HG03139 (cell line): ENCODE data around the gene COG2.
"Not testable (repeated sequence)": the region's sequence is repeated elsewhere in the genome, so short reads cannot be mapped to it uniquely, and the experiment has no call there.

ENCODE experiments used
- ATAC-seq: cut with Tn5 transposase; IDR thresholded peaks from one replicate; pipeline ENCODE4 v1.9.1; 2021; ENCODE audit not compliant: unreplicated experiment

COG2 gene, protein sequence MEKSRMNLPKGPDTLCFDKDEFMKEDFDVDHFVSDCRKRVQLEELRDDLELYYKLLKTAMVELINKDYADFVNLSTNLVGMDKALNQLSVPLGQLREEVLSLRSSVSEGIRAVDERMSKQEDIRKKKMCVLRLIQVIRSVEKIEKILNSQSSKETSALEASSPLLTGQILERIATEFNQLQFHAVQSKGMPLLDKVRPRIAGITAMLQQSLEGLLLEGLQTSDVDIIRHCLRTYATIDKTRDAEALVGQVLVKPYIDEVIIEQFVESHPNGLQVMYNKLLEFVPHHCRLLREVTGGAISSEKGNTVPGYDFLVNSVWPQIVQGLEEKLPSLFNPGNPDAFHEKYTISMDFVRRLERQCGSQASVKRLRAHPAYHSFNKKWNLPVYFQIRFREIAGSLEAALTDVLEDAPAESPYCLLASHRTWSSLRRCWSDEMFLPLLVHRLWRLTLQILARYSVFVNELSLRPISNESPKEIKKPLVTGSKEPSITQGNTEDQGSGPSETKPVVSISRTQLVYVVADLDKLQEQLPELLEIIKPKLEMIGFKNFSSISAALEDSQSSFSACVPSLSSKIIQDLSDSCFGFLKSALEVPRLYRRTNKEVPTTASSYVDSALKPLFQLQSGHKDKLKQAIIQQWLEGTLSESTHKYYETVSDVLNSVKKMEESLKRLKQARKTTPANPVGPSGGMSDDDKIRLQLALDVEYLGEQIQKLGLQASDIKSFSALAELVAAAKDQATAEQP

DNA sequence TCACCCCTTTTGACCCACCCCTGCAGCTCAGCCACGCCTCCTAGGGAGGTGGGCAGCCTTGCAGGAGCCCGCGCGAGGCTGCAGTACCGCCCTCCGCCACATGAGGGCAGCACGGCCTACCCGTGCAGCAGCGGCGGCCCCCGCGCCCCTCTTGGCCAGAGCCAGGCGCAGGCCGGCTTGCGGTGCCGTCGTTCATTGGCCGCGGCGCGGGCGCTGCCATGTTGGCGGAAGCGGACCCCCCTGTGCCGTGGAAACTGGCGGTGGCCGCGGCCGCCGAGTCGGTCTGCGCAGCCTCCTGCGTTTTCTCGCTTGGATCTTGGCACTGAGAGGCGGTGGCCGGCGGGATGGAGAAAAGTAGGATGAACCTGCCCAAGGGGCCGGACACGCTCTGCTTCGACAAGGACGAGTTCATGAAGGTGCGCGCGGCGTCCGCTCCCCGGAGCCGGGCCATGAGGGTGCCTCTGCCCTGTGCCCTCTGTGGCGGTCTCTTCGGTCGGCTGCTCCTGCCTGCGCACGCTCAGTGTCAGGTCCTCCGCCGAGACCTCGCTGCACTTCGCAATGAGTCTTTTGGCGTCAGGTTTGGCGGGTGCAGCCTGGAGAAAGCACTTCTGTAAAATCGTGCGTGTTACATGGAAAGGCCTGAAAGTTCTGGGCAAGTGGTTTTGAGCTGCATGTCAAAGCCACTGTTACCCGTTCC lies at the start of gene COG2:
Gene COG2 (plus strand): TSS at position 219 of the 697 bp plus-strand sequence. CDS start 126 bp downstream, at position 345.
- ATAC-seq, result peak; percentile 95

DNA sequence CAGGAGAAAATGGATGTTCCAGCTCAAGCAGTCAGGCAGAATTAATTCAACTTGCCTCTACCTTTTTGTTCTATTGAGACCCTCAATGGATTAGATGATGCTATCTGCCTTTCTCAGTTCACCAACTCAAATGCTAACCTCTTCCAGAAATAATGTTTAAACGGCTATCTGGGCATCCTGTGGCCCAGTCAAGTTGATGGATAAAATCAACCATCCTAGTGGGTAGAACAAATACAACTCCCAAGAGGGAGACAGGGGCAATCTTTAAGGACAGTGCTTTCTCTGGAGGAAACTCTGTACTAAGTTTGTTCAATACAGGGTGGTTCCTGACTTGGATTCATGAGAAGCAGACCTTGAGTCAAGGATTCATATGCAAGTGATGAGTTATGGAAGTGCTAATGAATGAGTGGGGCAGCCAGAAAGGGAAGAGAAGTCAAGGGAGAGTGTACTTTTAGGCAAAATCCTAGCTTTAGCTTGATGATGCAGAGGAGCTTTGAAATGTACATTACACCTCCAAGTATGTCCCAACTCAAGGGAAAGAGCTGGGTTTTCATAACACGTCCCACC lies 49.4 kb upstream of the COG2 start:
- no peak for ATAC-seq

DNA sequence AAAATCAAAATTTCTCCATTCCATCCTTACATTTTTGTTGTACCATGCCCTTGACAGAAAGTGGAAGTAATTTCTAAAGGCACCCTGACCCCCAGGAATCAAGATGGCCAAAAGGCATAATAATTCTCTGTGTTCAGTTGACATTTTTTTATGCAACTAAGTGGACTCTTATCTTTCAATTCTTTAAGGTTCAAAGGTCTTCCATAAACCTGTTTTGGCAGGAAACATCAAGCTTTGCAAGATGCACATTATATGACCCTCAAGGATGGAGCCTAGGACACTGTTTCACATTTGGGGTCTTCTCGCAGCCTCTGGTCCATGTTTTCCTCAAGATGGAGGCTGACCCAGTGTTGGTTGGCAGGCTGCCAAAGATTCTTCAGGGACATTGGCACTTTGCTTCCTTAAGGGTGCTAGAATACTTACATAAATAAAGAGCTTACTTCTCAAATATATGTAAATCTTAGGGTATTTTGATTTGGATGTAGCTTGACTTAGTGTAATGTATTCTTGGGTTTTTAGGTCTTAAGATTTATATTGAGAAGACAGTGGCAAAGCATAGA lies 48.0 kb upstream of the COG2 start:
- ATAC-seq, result no peak

DNA sequence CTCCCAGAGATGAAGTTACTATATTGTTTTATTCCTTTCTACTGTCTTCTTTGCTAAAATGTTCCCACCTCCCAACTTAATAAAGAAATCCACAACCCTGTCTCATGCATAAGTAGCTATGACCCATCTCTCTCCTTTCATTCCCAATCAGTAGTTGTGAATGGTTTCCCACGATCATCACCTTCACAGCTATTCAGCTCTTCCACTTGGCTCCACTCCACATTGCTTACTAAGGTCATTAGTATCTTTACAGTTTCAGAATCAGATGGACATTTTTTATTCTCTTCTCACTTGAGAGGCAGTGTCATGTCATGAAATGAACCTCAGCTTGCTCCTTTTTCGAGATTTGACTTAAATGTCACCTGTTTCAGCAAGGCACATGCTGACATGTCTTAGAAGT lies 47.1 kb upstream of the COG2 start:
- ATAC-seq, result no peak

DNA sequence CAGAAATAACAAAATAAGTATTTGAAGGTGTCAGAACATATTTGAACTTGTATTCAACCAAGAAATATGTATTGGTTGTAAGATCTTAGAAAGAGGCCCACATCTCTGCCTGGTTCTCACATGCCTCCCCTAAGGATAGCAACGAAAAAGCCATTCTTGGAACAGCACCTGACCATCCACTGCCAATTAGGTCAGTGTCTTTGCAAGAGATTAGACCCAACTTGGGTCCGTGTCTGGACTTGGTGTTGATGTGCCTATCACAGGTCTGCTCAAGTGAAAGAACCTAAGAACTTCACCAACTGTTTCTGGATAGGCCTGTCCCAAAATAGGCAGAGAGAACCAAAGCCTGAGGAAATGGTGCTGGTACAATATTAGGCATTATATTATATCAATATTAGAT lies 46.0 kb upstream of the COG2 start:
- no peak for ATAC-seq

DNA sequence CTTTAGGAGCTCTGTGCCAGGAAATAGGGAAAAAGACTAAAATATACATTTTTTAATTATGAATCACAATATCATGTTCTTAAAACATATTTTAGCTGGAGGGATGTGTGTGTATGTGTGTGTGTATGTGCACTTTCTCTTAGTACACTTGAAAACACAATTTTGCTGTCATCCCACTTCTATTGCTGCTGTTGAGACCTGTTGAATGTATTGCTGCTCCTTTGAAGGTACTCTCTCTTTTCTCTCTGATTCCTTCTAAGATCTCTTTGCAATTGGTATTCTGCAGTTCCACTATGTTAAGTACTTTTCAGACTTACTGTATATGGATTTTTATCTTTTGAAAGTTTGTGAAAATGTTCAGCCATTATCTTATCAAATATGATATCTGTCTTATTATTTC lies 43.5 kb upstream of the COG2 start:
- ATAC-seq, result no peak

DNA sequence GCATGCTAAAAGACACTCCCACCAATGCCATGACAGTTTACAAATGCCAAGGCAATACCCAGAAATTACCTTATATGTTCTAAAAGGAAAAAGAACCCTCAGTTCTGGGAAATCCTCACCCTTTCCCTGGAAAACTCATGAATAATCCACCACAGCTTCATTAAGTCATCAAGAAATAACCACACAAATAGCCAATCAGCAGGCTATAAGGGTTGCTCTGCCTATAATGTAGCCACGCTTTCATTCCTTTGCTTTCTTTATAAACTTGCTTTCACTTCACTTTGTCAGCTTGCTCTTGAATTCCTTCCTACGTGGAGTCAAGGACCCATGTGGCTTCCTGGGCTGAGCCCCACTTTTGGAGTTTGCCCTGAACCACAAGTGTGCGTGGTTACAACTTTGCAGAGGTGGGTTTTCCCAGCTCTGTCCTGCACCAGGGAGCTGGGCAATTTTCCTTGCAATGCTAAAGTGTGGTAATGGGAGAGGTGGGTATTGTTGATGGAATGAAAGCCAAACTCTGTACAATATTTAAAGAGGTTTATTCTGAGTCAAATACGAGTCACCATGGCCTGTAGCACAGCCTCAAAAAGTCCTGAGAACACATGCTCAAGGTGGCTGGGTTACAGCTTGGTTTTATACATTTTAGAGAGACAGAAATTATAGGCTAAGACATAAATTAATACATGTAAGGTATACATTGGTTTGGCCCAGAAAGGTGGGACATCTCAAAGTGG lies 42.2 kb upstream of the COG2 start:
- ATAC-seq, result no peak

DNA sequence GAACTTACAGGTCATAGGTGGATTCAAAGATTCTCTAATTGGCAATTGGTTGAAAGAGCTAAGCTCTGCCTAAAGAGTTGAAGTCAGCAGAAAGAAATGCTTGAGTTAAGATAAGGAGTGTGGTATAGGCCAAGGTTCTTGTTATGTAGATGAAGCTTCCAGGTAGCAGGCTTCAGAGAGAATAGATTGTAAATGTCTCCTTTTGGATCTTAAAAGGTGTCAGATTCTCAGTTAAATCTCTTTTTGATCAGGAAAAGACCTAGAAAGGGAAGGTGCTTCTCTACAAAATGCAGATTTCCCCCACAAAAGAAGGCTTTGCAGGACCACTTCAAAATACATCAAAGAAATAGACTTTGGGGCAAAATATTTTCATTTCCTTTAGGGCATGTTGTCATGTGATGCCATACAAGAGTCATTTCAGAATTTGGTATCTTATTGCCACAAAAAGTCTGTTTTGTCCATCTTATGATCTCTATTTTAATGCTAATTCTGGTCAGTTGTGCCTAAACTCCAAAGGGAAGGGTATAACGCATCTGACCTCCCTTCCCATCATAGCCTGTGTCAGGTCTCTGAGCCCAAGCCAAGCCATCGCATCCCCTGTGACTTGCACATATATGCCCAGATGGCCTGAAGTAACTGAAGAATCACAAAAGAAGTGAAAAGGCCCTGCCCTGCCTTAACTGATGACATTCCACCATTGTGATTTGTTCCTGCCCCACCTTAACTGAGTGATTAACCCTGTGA lies 41.5 kb upstream of the COG2 start:
- not testable (repeated sequence) for ATAC-seq

DNA sequence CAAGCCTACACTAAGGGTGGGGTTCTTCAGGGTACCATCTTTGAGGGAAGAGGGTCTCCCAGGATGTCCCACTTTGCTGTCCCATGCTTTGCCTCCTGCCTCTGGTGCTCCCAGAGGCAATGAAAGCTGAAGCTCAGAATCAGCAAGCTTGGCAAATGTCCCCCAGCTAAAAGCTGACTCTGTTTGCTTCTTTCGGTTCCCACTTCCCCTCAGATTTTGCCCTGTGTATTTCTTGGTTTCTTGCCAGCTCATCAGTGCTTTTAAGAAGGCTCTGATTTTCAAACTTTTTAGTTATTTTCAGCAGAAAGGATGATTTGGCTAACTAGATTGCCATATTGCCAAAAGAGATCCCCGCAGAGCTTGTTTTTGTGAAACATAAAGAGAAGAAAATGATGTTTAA lies 33.1 kb upstream of the COG2 start:
- ATAC-seq, result no peak

DNA sequence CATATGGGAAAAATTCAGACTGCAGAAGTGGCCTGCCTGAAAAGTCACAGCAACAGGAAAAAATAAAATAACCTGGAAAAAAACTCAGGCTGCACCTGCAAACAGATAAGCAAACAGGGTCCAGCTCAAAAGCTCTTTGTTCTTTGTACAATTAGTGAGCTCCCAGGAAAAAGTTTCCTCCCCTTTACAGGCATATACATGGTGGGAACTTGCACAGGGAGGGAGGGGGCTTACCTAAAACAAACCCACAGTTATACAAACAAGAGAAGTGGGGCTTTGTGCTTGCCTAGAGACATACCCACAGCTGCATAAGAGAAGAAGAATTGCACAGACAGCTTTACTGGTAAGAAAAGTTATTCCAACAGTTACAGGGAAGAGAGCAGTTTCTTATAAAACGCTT lies 31.7 kb upstream of the COG2 start:
- ATAC-seq, result no peak

DNA sequence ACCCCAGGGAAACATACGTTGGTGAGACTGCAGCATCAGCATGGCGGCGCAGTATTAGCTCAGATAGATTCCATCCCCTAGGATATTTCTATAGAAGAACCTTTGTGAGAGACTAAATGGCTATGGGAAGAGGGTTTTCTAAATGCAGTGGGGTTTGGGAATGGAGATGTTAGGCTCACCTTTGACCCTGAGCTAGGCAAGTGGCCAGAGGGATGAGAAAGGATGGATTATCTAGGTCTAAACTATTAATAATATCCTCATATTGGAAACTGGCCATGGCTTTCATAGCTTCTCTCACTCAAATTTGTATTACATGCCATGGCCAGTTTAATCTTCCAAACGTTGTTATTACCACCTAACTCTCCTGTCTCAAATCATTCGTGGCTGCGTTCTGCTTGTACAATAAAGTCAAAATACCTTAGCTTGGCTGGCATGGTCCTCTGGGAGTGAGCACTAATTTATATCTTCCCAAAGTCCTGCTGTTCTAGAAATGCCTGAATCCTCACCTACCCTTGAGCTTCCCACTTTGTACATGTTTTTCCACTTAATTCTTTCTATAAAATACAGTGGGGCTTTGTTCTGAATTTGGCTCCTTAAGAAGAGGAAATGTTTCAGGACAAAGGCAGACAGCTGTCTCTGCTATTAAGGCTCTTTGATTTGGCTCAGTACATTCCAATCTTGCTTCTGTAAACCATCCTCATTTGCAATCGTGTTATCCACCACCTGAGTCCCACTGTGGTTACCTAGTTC lies 31.0 kb upstream of the COG2 start:
- ATAC-seq, result no peak

DNA sequence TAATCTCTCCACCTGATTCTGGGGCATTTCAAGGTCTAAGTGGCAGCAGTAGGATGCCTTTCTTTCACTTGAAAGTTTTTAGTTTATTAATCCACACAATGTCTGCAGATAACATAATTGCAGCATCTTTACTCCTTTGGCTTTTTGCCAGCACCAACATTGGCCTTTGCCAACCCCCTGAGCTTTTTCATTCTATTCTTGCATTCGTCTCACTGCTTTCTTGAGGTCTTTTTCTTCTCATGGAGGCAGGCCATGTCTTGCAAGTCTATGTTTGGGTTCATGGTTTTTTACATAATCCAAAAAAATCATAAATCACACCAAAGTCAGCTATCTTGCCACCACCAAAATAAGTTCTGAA lies 30.4 kb upstream of the COG2 start:
- no peak for ATAC-seq

DNA sequence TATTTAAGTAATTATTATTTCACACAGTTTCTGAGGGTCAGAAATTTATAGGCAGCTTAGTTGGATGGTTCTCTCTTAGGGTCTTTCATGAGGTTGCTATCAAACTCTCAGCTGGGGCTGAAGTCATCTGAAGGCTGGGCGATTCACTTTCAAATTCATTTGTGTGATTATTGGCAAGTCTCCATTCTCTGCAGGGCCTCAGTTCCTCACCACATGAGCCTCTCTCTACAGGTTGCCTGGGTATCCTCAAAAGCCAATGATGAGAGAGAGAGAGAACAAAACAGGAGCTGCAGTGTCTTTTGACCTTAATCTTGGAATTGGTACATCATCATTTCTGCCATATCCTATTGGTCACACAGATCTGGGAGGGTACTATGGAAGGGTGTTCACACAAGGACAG lies 29.6 kb upstream of the COG2 start:
- ATAC-seq, result no peak

DNA sequence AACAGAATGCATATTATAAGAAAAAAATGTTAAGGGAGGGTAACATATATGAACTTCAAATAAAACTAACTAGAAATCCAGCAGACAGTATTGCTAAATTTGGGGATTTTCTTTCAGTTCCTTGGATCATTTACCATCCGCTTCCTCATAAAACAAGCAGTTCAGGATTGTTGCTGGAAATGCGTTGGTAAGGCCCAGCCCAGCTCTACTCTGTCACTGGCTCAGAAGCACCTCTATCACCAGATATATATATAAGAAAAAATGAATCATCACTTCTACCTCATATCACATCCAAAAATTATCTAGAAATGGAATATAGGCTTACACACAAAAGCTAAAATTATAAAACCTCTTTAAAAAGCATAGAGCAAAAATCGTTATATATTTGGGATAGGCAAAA lies 28.2 kb upstream of the COG2 start:
- no peak for ATAC-seq

DNA sequence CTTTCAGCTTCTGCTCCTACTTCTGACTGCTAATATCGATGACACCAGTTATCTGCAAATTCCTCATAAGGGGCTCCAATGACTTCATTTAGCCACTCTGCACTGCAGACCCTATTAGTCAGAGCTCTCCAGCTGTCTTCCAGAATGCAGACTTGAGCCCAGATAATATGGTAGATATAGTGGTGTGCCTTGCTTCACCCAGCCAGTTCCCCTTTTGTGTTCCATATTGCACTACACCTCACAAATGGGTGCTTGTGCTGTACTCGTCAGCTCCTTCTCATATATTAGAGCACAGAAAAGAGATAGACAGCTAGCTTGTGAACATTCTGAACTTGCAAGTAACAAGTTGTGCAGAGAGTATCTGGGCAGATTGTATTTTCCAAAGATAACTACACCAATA lies 23.7 kb upstream of the COG2 start:
- ATAC-seq, result no peak

DNA sequence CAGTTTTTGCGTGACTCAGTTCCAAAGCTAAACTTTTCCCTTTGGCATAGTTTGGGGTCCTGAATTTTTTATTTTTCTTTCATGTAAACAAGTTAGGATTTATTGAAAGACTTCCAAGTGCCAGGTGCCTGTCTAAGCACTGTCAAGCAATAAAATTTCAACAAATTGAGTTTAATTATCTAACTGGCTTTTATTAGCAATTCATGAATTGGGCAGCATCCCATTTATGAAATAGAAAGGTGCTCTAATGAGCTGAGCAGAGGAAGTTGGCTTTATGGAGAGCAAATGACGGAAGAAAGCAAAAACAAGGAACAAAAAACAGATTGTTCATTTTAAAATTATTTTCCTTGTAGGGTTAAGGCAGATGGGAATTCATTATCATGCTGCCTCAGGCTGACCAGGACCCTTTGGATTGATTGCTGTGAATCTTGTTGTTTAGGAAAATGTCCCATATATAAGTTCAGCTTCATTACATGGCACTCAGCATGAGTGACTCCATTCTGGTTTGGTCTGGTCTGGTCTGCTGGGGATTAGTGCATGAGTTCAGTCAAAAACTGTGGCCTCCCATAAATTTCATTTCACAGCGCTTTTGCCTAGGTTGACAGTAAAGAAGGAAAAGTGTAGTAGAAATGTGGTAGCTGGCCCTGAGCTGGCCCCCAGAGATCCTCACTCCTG lies 21.5 kb upstream of the COG2 start:
- no peak for ATAC-seq

DNA sequence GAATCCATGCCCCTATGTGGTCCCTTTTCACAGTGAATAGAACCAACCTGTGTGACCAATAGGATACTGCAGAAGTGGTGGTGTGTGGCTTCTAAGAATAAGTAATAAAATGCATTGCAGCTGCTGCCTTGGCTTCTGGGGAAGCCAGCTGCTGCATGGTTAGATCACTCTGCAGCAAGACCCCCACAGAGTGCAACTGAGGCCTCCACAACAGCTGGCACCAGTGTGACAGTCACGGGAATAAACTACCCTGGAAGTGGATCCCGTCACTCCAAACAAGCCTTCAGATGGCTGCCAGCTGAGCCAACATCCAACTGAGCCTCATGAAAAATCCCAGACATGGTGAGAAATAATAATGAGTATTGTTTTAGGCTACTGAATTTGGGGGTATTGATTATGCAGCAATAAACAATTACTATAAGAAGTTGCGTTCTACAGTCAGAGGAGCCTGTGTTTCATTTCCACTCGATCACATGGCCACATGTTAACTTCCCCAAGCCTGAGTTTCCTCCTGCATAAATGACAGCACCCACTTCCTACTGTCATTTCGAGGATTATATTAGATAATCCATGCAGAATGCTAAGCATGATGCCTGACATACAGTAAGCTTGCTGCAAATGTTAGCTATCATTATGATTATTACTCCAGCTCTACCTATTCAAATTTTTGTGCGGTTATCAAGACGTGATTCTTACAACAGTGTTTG lies 20.8 kb upstream of the COG2 start:
- no peak for ATAC-seq

DNA sequence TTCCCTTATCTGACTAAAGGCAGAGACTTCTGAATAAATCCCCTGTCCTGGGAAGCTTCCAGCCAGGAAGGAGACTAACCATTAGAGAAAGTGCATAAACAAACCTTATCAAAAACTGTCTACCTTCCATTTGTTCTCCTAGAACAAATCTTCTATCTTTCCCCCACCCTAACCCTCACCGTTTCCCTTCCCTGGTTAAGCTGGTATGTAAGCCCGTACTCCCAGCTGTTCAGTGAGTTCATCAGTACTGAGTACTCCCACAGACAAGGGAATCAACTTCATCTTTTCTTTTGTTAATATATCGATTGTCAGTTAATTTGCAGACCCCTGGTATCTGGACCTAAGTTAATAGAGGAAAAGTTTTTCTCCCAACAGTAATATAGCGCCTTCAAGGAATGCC lies 20.1 kb upstream of the COG2 start:
- no peak for ATAC-seq
